ENCODE results near the gene F12.

DNA sequence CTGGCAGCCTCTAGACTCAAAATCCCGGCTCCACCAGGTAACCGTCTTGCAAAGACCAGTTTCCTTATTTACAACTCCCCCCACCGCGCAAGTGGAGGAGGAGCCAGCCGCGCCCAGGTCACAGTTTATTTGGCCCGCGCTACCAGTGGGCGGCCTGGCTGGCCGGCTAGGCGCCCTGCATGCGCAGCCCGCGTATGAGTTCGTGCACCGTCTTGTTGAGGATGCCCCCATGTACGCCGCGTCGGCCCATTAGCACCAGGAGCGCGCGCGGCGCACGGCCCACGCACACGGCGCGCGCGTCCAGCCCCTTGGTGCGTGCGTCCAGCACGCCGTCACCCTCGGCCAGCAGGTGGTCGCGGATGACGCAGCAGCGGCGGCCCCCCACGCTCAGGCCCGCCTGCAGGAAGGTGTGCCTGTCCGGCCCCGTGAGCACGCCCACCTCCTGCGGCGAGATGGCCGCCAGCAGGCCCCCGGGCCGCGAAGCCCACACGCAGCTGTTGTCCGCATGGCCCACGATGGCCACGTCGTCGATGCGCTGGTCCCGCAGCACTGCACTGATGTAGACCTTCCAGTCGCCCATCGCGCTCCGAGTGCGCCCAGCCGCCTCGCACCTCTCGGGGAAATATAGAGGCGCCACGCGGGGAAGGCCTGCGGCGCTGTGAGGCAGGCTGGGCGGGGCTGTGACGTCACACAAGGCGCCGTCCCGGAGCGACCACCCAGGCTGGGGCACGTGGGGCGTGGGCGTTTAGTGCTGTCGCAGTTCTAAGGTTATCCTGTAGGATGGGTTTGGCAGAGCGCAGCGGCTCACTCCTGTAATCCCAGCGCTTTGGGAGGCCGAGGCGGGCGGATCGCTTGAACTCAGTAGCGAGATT, 9.1 kb downstream of the F12 start, which contains the start of gene PFN3:
- TF ChIP-seq ZFX (IDR thresholded peaks at IDR 0.05), result no peak
- TF ChIP-seq ZNF274 (IDR thresholded peaks at IDR 0.05; ENCODE audit: low read depth, low read length), result no peak
- TF ChIP-seq, protein P1, sequence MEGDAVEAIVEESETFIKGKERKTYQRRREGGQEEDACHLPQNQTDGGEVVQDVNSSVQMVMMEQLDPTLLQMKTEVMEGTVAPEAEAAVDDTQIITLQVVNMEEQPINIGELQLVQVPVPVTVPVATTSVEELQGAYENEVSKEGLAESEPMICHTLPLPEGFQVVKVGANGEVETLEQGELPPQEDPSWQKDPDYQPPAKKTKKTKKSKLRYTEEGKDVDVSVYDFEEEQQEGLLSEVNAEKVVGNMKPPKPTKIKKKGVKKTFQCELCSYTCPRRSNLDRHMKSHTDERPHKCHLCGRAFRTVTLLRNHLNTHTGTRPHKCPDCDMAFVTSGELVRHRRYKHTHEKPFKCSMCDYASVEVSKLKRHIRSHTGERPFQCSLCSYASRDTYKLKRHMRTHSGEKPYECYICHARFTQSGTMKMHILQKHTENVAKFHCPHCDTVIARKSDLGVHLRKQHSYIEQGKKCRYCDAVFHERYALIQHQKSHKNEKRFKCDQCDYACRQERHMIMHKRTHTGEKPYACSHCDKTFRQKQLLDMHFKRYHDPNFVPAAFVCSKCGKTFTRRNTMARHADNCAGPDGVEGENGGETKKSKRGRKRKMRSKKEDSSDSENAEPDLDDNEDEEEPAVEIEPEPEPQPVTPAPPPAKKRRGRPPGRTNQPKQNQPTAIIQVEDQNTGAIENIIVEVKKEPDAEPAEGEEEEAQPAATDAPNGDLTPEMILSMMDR (IDR thresholded peaks at IDR 0.05 in 2 of 3, conservative IDR thresholded peaks at IDR 0.05 in 1 of 3; ENCODE audit: borderline replicate concordance in 1 of 3, insufficient read depth in 1 of 3, low read depth in 2 of 3, low read length in 2 of 3), result no peak
- TF ChIP-seq POLR2AphosphoS5 (IDR thresholded peaks at IDR 0.05; ENCODE audit: low read depth, low read length), result no peak
- no peak for TF ChIP-seq POLR2A (IDR thresholded peaks at IDR 0.05; ENCODE audit: borderline replicate concordance, extremely low read depth, insufficient read depth, insufficient read length)
- TF ChIP-seq YY1 (IDR thresholded peaks at IDR 0.05; ENCODE audit: extremely low read depth, insufficient replicate concordance, low read depth, low read length), result no peak
- no peak for TF ChIP-seq TCF7L2 (IDR thresholded peaks at IDR 0.05; ENCODE audit: borderline replicate concordance, extremely low read depth, insufficient read depth, insufficient read length)
- TF ChIP-seq CBX3 (IDR thresholded peaks at IDR 0.05; ENCODE audit: low read depth), result no peak
- no peak for TF ChIP-seq RAD21 (IDR thresholded peaks at IDR 0.05; ENCODE audit: low read depth)
- no peak for TF ChIP-seq CEBPB (IDR thresholded peaks at IDR 0.05; ENCODE audit: low read depth)
- no peak for TF ChIP-seq EZH2 (IDR thresholded peaks at IDR 0.05)
- no peak for TF ChIP-seq JUND (IDR thresholded peaks at IDR 0.05)
- TF ChIP-seq, protein P2, sequence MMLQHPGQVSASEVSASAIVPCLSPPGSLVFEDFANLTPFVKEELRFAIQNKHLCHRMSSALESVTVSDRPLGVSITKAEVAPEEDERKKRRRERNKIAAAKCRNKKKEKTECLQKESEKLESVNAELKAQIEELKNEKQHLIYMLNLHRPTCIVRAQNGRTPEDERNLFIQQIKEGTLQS (IDR thresholded peaks at IDR 0.05), result no peak
- TF ChIP-seq, protein P3, sequence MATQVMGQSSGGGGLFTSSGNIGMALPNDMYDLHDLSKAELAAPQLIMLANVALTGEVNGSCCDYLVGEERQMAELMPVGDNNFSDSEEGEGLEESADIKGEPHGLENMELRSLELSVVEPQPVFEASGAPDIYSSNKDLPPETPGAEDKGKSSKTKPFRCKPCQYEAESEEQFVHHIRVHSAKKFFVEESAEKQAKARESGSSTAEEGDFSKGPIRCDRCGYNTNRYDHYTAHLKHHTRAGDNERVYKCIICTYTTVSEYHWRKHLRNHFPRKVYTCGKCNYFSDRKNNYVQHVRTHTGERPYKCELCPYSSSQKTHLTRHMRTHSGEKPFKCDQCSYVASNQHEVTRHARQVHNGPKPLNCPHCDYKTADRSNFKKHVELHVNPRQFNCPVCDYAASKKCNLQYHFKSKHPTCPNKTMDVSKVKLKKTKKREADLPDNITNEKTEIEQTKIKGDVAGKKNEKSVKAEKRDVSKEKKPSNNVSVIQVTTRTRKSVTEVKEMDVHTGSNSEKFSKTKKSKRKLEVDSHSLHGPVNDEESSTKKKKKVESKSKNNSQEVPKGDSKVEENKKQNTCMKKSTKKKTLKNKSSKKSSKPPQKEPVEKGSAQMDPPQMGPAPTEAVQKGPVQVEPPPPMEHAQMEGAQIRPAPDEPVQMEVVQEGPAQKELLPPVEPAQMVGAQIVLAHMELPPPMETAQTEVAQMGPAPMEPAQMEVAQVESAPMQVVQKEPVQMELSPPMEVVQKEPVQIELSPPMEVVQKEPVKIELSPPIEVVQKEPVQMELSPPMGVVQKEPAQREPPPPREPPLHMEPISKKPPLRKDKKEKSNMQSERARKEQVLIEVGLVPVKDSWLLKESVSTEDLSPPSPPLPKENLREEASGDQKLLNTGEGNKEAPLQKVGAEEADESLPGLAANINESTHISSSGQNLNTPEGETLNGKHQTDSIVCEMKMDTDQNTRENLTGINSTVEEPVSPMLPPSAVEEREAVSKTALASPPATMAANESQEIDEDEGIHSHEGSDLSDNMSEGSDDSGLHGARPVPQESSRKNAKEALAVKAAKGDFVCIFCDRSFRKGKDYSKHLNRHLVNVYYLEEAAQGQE (IDR thresholded peaks at IDR 0.05; ENCODE audit: low read depth), result no peak
